IPS DF 6.9 (cell line): ENCODE data around the gene ACAA2.
"Not testable (repeated sequence)": the region's sequence is repeated elsewhere in the genome, so short reads cannot be mapped to it uniquely, and the experiment has no call there.

Source experiments
- DNase-seq: peaks from one replicate; pipeline ENCODE4 v3.0.0-alpha.2; 2013; ENCODE audit warnings: low read depth, low spot score
- H3K27ac ChIP-seq: one replicate; pipeline ENCODE4 v1.5.1; 2013; ENCODE audit warnings: low read length, control low read depth
- H3K27me3 ChIP-seq: 2 replicates; pipeline ENCODE4 v1.6.1; 2013; ENCODE audit warnings: mild to moderate bottlenecking, low read length; ENCODE audit not compliant: control insufficient read depth, insufficient read depth
- H3K36me3 ChIP-seq: 2 replicates; pipeline ENCODE4 v1.6.1; 2013; ENCODE audit warnings: low read length; ENCODE audit not compliant: control insufficient read depth, insufficient read depth
- H3K4me1 ChIP-seq: 2 replicates; pipeline ENCODE4 v1.6.1; 2013; ENCODE audit warnings: low read length; ENCODE audit not compliant: control insufficient read depth, insufficient read depth
- H3K4me3 ChIP-seq: 2 replicates; pipeline ENCODE4 v1.5.1; 2013; ENCODE audit warnings: mild to moderate bottlenecking, low read length
- H3K9me3 ChIP-seq: 2 replicates; pipeline ENCODE4 v1.6.1; 2013; ENCODE audit warnings: low read length, inconsistent platforms; ENCODE audit not compliant: control insufficient read depth, insufficient read depth
- WGBS: extraction: QIAGEN DNeasy Blood & Tissue Kit; methylation state at CpG from one replicate; pipeline ENCODE4 v1.1.7; 2013; ENCODE audit warnings: mixed read lengths, missing lambda C conversion rate; ENCODE audit not compliant: insufficient read length, insufficient coverage; 5-methylcytosine and 5-hydroxymethylcytosine counted together

The ACAA2 gene

GRCh38 chr18:49845629-49846360 lies 32.5 kb upstream of the ACAA2 start:
- no peaks in the 10 kb centered on the region for H3K36me3 ChIP-seq
- H3K4me1 ChIP-seq = peaks cover 5% of the 10 kb centered on the region; the same call in 1 of the 2 replicates
- no peak overlapping the region for H3K27ac ChIP-seq
- no CpG with 5 or more reads among the region's 6 CpGs for whole genome bisulfite sequencing
- H3K9me3 ChIP-seq = no peaks in the 10 kb centered on the region
- no peaks in the 10 kb centered on the region for H3K27me3 ChIP-seq
- no peak overlapping the region for H3K4me3 ChIP-seq
- no peak for DNase-seq

GRCh38 chr18:49844903-49845302 lies 31.6 kb upstream of the ACAA2 start:
- Histone ChIP-seq H3K27me3 (no peaks in the 10 kb centered on the region), H3K9me3 (no peaks in the 10 kb centered on the region), H3K36me3 (no peaks in the 10 kb centered on the region), H3K4me1 (peaks cover 5% of the 10 kb centered on the region; the same call in 1 of the 2 replicates), H3K27ac (no peak overlapping the region), H3K4me3 (no peak overlapping the region)
- no peak for DNase-seq
- WGBS = no CpG with 5 or more reads among the region's 1 CpG

GRCh38 chr18:49843778-49844625 lies 30.7 kb upstream of the ACAA2 start:
- H3K27me3 ChIP-seq = no peaks in the 10 kb centered on the region
- no peaks in the 10 kb centered on the region for H3K9me3 ChIP-seq
- H3K27ac ChIP-seq = no peak overlapping the region
- WGBS = no CpG with 5 or more reads among the region's 6 CpGs
- DNase-seq = no peak
- H3K36me3 ChIP-seq = no peaks in the 10 kb centered on the region
- no peaks in the 10 kb centered on the region; the same call in 1 of the 2 replicates for H3K4me1 ChIP-seq
- H3K4me3 ChIP-seq = no peak overlapping the region

- Histone ChIP-seq H3K36me3 (no peaks in the 10 kb centered on the region), H3K9me3 (no peaks in the 10 kb centered on the region), H3K27me3 (no peaks in the 10 kb centered on the region), H3K4me3 (no peak overlapping the region), H3K4me1 (no peaks in the 10 kb centered on the region), H3K27ac (no peak overlapping the region)
- no CpG with 5 or more reads among the region's 10 CpGs for WGBS
- DNase-seq = no peak
Observed at GRCh38 chr18:49843131-49843530, 29.8 kb upstream of the ACAA2 start.

- Histone ChIP-seq H3K4me1 (no peaks in the 10 kb centered on the region), H3K9me3 (no peaks in the 10 kb centered on the region), H3K4me3 (no peak overlapping the region), H3K36me3 (no peaks in the 10 kb centered on the region), H3K27ac (no peak overlapping the region), H3K27me3 (no peaks in the 10 kb centered on the region)
- WGBS = no CpG with 5 or more reads among the region's 4 CpGs
- no peak for DNase-seq
Observed at GRCh38 chr18:49842656-49843055, 29.3 kb upstream of the ACAA2 start.

GRCh38 chr18:49841236-49842217 lies 28.2 kb upstream of the ACAA2 start:
- H3K27me3 ChIP-seq = no peaks in the 10 kb centered on the region
- no peaks in the 10 kb centered on the region for H3K4me1 ChIP-seq
- no CpG with 5 or more reads among the region's 12 CpGs for WGBS
- H3K36me3 ChIP-seq = no peaks in the 10 kb centered on the region
- H3K4me3 ChIP-seq = no peak overlapping the region
- DNase-seq = no peak
- H3K27ac ChIP-seq = no peak overlapping the region
- no peaks in the 10 kb centered on the region for H3K9me3 ChIP-seq

- no peaks in the 10 kb centered on the region for H3K4me1 ChIP-seq
- H3K36me3 ChIP-seq = no peaks in the 10 kb centered on the region
- no peaks in the 10 kb centered on the region for H3K27me3 ChIP-seq
- no CpG with 5 or more reads among the region's 8 CpGs for WGBS
- no peak for DNase-seq
- H3K27ac ChIP-seq = no peak overlapping the region
- no peak overlapping the region for H3K4me3 ChIP-seq
- H3K9me3 ChIP-seq = no peaks in the 10 kb centered on the region
Observed at GRCh38 chr18:49839012-49839411, 25.7 kb upstream of the ACAA2 start.

- Histone ChIP-seq H3K4me1 (no peaks in the 10 kb centered on the region), H3K27ac (no peak overlapping the region), H3K9me3 (no peaks in the 10 kb centered on the region), H3K27me3 (no peaks in the 10 kb centered on the region), H3K4me3 (no peak overlapping the region), H3K36me3 (no peaks in the 10 kb centered on the region)
- WGBS = no CpG with 5 or more reads among the region's 4 CpGs
- DNase-seq = no peak
Observed at GRCh38 chr18:49838381-49838780, 25.0 kb upstream of the ACAA2 start.

- Histone ChIP-seq H3K4me3 (no peak overlapping the region), H3K27ac (no peak overlapping the region)
- no CpG with 5 or more reads among the region's 5 CpGs for WGBS
Observed at GRCh38 chr18:49837889-49838288, 24.6 kb upstream of the ACAA2 start.

GRCh38 chr18:49837316-49837835 lies 24.0 kb upstream of the ACAA2 start:
- H3K9me3 ChIP-seq, H3K4me3 ChIP-seq, H3K27me3 ChIP-seq, H3K27ac ChIP-seq, H3K4me1 ChIP-seq, H3K36me3 ChIP-seq, DNase-seq: not testable (repeated sequence)
- no CpG with 5 or more reads among the region's 9 CpGs for WGBS

More at GRCh38 chr18:49837889-49838288, 24.6 kb upstream of the ACAA2 start:
- DNase-seq = no peak
- no peaks in the 10 kb centered on the region for H3K27me3 ChIP-seq
- no peaks in the 10 kb centered on the region for H3K9me3 ChIP-seq
- H3K36me3 ChIP-seq = no peaks in the 10 kb centered on the region
- H3K4me1 ChIP-seq = no peaks in the 10 kb centered on the region
